Testis (tissue), 2 donors: ENCODE measurements around the gene DHH.

Source experiments
- POLR2A ChIP-seq: fragments of 450-650 bp; IDR thresholded peaks from one replicate; pipeline ENCODE4 v1.6.1; 2017; ENCODE audit warnings: antibody characterized with exemption, mild to moderate bottlenecking, moderate library complexity
- TF ChIP-seq, protein P1 (sequence below), 3 experiments: fragments of 450-650 bp in 2 of 3; fragments of 200-600 bp in 1 of 3; sonication (generic) in 1 of 3; IDR thresholded peaks; one replicate each; pipeline ENCODE4 v1.5.1; 2016 to 2019; ENCODE audit warnings: antibody characterized with exemption in 3 of 3, mild to moderate bottlenecking in 2 of 3, moderate library complexity in 1 of 3

DNA sequence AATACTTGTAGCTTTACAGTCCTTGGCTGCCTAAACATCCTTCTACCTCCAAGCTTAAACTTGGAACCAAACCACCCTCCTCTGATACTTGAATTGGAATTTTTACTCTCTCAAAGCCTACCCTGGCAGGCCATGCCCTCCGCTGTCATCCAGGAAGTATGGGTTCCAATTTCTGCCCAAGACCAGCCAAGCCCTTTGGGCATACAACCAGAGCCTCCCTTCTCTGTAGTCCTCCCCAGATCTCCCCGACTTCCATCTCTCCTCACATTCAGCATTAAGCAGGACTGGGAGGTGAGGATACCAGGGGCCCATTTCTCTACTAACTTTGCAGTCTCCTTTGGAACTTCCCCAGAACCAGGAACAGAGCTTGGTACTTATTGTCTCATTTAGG is 369 bp upstream of the DHH start:
- TF ChIP-seq, protein P1, sequence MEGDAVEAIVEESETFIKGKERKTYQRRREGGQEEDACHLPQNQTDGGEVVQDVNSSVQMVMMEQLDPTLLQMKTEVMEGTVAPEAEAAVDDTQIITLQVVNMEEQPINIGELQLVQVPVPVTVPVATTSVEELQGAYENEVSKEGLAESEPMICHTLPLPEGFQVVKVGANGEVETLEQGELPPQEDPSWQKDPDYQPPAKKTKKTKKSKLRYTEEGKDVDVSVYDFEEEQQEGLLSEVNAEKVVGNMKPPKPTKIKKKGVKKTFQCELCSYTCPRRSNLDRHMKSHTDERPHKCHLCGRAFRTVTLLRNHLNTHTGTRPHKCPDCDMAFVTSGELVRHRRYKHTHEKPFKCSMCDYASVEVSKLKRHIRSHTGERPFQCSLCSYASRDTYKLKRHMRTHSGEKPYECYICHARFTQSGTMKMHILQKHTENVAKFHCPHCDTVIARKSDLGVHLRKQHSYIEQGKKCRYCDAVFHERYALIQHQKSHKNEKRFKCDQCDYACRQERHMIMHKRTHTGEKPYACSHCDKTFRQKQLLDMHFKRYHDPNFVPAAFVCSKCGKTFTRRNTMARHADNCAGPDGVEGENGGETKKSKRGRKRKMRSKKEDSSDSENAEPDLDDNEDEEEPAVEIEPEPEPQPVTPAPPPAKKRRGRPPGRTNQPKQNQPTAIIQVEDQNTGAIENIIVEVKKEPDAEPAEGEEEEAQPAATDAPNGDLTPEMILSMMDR (IDR thresholded peaks at IDR 0.05) = no peak
- no peak for TF ChIP-seq POLR2A
